GM12874 (cell line): ENCODE measurements around the gene PPP2R2C.
A peak's percentile ranks its signal among the peaks of the same experiment; 100 is the strongest.

ENCODE experiments used
- TF ChIP-seq, protein P1 (sequence below): IDR thresholded peaks from 2 replicates; pipeline ENCODE4 v1.5.1; 2011; ENCODE audit warnings: low read depth, mild to moderate bottlenecking, control low read depth, low read length, moderate library complexity; ENCODE audit not compliant: insufficient read depth

PPP2R2C gene

GRCh38 chr4:6478546-6479220 lies 6.3 kb upstream of the PPP2R2C start:
- TF ChIP-seq, protein P1, sequence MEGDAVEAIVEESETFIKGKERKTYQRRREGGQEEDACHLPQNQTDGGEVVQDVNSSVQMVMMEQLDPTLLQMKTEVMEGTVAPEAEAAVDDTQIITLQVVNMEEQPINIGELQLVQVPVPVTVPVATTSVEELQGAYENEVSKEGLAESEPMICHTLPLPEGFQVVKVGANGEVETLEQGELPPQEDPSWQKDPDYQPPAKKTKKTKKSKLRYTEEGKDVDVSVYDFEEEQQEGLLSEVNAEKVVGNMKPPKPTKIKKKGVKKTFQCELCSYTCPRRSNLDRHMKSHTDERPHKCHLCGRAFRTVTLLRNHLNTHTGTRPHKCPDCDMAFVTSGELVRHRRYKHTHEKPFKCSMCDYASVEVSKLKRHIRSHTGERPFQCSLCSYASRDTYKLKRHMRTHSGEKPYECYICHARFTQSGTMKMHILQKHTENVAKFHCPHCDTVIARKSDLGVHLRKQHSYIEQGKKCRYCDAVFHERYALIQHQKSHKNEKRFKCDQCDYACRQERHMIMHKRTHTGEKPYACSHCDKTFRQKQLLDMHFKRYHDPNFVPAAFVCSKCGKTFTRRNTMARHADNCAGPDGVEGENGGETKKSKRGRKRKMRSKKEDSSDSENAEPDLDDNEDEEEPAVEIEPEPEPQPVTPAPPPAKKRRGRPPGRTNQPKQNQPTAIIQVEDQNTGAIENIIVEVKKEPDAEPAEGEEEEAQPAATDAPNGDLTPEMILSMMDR: no peak

GRCh38 chr4:6476893-6477292 lies 4.5 kb upstream of the PPP2R2C start:
- TF ChIP-seq, protein P1: no peak

- TF ChIP-seq, protein P1: no peak
Measured at GRCh38 chr4:6475492-6476020, 3.1 kb upstream of the PPP2R2C start.

- TF ChIP-seq, protein P1: no peak
Measured at GRCh38 chr4:6474705-6475457, 2.5 kb upstream of the PPP2R2C start.

GRCh38 chr4:6474053-6474568 lies 1.7 kb upstream of the PPP2R2C start:
- TF ChIP-seq, protein P1: 0 out of 2 replicates have a peak, but pooled peaks have one; percentile 28

GRCh38 chr4:6473264-6474052 lies 1.0 kb upstream of the PPP2R2C start:
- TF ChIP-seq, protein P1: no peak

- TF ChIP-seq, protein P1: no peak
Measured at GRCh38 chr4:6472008-6472386, 417 bp downstream of the PPP2R2C start.
